ENCODE data around the gene CHST15.

The CHST15 gene, protein sequence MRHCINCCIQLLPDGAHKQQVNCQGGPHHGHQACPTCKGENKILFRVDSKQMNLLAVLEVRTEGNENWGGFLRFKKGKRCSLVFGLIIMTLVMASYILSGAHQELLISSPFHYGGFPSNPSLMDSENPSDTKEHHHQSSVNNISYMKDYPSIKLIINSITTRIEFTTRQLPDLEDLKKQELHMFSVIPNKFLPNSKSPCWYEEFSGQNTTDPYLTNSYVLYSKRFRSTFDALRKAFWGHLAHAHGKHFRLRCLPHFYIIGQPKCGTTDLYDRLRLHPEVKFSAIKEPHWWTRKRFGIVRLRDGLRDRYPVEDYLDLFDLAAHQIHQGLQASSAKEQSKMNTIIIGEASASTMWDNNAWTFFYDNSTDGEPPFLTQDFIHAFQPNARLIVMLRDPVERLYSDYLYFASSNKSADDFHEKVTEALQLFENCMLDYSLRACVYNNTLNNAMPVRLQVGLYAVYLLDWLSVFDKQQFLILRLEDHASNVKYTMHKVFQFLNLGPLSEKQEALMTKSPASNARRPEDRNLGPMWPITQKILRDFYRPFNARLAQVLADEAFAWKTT

DNA sequence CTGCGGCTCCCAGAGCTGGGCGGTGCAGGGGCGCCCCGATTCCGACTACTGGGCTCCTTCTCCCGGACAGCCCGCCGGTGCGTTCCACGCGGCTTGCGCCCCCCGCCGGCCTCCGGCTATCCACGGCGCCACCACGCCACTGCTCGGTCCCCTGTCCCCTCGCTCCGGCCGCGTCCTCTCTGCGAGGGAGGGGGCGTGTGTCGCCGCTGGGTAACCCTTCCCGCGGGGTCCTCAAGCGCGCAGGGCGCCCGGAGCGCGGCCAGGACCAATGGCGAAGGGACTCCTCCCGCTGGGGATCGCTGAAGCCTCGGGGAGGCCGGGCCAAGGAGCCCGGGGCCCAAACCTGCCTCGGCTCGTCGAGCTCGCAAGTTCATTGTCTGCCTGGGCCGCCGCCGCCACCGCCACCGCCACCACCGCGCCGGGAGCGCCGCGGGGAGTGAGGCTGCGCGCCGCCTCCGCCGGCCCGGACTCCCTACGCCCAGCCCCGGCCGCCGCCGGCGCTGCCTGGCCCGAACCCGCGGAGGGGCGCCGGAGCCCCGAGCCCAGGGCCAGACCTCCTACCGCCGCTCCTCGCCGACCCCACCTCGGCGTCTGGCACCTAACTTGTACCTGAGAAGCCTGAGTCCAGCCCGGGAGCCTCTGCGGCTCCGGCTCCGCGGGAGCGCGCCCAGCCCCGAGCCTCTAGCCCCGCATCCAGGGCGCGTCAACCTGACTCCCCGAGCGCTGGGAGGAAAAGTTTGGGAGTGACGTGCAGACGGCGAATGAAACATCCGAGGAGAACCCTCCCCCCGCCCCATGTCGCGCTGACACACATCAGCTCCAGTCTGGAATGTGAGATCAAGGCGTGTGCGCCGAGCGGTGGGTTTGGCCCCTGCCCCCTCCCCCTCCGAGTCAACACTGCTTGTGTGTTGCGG lies at the start of gene CHST15:
Gene CHST15 (minus strand): TSS at position 739 of the 914 bp plus-strand sequence. CDS start 47,386 bp downstream, outside the sequence.
- no peak for DNase-seq (ENCODE audit: low read depth in 2 of 2)

DNA sequence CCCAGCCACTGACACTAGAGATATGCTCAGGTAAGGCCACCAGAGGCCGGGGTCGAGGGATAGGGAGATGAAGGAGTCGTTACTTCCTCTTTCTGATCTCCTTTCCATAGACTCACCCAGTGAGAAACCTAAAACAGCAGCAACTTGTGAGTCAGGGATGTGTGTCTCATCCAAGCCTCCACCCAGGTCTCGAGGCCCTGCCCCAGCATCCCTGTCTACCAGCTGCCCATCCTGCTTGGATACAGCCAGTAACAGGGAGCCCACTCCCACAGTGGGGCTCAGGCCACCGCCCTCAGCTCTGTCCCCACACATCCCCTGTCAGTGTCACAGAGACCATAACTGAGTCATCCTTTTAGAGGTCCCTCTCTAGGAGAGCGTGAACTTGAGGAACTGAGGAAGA lies 49.6 kb upstream of the CHST15 start:
- DNase-seq (ENCODE audit: low read depth in 2 of 2) = no peak

DNA sequence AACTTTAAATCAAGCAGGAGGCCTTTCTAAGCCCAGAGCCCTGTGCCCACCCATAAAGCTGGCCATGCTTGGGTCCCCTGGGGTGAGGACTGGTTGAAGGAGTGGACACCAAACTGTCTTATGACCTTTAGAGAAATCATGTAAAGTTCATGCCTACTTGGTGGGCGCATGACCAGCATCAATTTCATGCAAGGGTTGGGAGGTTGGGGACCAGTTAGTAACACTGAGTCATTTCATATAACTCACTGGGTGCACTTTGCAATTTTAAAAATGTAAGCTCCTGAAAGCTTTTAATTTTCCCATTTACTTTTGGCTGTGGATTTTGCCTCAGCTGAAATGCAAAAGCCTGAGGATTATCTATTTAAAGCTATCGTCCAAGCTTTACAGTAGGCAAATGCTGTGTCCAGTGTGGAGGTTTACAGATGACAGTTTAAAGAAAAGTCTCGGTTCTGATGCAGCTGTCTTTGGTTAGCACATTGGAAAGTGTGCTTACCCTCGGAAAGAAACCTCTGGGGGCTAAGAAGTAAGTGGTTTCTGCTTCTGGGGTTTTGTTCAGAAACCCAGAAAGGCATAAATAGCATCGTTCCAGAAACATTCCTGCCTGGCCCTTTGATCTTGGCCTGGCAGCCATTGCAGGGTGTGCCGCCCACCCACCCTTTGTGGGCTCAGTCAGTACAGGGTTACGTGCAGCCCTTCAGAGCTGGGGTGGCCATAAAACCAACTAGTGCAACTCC lies 48.8 kb upstream of the CHST15 start:
- no peak for DNase-seq (ENCODE audit: low read depth in 2 of 2)

DNA sequence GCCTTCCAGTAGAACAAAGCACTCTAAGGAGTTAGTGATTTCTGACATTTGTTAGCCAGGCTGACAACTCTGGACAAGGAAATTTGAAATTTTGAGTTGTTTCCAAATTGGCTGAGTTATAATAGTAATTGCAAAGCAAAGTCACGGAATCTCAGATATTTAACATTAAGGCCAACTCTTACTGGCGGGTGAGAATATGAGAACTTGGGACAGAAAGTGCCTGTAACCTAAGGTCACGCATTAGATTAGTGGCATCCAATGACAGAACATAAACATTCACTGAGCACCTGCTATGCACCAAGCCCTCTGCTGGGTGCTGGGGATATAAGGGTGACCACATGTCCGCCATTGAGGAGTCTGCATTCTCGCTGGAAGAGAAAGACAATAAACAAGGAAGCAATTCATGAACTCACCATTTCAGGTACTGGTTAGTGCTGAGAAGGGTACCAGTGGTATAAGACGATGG lies 45.5 kb upstream of the CHST15 start:
- DNase-seq (ENCODE audit: low read depth in 2 of 2) = no peak

DNA sequence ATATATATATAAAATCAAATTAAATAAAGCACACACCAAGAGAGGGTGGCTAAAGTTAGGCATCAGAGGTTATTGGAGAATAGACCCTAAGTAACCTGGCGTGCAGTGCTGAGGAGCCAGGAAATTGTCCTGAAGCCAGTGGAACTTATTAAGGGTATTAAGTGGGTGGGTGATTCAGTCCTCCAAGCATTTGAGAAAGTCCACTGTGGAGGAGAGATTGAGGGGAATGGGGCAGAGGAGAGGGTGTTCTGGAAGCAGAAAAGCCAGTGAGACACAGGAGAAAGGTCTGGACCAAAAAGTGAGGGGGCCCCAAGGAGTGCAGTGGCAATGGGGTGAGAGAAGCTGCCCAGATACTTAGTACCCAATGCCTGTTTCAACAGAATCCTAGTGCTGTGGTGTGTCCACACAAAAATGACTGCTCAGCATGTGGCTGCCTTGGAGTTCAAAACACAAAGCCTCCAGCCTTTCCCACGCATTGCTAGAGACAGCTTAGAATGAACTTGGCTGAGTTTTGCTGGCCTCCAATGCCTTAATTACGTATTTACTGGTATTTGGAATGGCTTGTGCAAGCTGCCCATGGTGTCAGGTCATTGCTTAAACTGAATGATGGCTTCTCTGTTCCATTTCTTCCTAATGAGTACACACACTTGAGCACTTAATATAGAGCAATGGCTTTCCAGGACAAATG lies 44.9 kb upstream of the CHST15 start:
- no peak for DNase-seq (ENCODE audit: low read depth in 2 of 2)

DNA sequence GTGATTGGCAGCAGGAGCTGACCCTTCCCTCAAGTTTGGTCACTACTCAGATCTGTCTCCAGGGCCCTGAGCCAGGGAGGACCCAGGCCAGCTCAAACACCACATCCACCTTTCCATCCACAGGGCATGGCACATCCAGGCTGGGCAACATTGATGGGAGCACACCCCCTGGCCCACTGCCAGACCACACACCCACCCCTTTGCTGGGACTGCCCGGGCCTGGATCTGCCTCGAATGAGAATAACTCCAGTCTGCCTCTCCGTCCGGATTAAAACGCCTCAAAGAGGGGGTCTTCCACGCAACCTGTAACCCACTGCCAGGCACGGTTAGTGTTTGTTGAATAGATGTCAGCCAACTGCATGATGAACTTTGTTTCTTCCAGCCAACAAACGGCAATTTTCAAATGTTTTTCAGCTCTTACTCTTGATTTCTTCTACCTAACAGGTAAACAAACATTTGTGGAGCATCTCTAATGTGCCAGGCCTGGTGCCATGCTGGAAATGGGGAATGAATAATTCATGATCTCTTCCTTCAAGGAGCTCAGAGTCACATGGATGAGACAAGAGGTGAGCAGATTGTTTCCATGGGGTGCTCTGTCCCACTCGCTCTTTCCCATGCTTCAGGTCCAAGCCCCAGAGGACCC lies 41.0 kb upstream of the CHST15 start:
- DNase-seq (ENCODE audit: low read depth in 2 of 2) = no peak

DNA sequence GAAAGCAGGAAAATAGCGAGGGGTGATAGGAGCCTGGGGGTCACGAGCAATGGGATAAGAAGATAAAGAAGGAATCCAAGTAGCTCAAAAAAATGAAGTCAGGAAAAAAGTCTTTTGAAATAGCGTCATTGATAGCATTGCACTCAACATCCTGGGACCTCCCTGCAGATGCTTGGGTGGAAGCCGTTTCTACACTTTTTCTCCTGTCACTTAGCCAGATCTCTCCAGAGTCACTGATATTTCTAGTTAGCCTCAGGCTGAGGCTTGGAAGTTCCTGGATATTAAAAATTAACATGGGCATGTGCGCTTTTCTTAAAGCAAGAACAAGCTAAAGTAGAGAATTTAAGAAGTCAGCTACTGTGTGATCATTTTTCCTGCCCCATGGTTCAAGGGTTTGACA lies 39.5 kb upstream of the CHST15 start:
- no peak for DNase-seq (ENCODE audit: low read depth in 2 of 2)

DNA sequence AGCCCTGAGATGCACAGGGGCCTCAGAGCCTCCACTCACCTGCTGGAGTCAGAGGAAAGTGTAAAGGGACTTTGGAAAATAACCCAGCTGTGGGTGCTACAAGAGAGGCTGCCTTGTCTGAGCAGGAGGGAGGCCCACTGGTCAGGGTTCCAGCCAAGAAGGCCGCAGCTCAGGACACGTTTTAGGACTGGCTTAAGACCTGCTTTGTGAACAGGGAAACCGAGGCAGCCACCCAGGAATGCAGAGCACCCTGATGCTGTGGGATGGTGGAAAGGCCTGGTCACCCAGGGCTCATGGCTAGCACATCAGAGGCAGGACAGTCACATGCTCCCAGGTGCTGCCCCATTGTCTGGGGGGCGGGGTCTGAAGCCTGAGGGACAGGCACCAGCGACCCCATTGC lies 38.9 kb upstream of the CHST15 start:
- DNase-seq (ENCODE audit: low read depth in 2 of 2) = no peak

DNA sequence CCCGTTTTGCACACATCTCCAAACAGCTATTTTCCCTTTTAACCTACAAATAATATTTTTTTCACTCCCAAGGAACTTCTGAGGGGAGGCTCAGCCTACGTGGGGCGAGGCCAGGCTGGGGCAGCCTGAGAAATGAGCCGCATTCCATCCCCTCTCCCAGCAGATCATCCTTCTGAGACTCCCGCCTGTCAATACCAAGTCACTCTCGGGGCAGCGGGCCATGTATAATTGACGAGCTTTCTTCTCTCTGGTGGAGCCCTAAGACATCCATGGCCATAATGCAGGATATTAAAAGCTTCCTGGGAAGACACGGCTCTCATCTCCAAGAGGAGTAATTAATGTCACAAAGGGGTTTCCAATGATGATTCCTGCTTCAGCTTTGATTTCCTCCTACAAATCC lies 37.8 kb upstream of the CHST15 start:
- DNase-seq (ENCODE audit: low read depth in 2 of 2) = no peak

DNA sequence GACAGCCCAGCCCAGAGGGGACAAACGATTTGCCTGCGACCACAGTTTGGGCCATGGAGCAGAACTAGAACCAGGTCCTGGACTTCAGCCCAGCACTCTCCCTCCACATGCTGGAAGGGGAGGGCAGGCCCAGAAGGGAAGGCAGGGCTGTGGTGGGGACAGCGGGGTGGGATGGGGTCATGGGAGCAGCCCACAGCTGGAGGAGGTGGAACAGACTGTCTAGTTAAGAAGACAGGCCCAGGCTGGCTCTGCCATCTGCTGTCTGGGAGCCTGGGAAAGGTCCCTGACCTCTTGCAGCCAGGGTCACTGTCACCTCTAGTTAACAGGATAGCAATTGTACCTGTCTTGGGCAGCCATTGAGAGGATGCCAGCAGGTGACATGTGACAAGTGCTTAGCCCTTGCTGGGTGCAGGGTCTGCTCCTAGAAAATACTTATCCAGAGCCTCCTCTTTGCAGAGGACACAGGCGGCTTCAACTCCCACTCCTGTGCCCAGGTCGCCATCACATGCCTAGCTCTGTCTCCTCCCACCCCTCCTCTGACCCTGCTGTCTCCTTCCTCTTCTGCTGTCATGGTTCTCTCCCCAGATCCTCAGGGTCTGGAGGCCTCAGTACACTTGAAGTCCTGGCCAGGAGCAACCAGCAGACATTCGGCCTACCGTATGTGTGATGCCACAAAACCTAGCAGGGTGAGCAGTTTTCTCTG lies 37.0 kb upstream of the CHST15 start:
- DNase-seq (ENCODE audit: low read depth in 2 of 2) = no peak

DNA sequence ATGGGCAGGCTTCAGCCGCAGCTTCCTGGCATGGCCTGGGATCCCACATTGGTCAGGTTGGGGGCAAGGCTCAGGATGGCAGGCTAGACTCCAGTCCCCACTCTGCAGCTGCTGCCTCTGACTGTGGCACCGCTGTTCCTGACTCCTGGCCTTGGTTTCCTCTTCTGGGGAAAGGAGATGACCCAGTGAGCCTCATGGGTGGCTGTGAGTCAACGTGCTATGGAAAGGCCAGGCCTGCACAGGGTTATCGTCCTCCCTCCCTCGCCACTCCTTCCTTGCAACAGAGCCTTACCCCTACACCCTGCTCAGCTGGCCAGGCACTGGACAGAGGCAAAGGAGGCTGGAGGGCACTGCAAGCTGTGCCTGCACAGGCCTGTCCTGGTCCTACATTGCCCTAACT lies 36.1 kb upstream of the CHST15 start:
- DNase-seq (ENCODE audit: low read depth in 2 of 2) = no peak

DNA sequence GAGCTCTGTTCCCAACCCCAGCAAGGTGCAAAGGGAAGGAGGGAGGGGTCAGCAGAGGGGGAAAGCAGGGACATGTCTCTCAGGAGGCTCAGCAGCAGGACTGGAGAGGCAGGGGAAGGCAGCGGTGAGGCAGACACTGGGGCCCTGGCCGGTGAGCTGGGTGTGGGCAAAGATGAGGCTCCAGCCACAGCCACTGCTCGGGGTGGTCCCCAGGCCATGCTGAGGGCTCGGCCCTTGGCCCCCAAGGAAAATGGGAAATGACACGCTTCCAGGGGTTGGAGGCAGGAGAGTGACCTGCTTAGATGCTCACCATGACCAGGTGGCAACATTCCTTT lies 35.4 kb upstream of the CHST15 start:
- DNase-seq (ENCODE audit: low read depth in 2 of 2) = no peak

DNA sequence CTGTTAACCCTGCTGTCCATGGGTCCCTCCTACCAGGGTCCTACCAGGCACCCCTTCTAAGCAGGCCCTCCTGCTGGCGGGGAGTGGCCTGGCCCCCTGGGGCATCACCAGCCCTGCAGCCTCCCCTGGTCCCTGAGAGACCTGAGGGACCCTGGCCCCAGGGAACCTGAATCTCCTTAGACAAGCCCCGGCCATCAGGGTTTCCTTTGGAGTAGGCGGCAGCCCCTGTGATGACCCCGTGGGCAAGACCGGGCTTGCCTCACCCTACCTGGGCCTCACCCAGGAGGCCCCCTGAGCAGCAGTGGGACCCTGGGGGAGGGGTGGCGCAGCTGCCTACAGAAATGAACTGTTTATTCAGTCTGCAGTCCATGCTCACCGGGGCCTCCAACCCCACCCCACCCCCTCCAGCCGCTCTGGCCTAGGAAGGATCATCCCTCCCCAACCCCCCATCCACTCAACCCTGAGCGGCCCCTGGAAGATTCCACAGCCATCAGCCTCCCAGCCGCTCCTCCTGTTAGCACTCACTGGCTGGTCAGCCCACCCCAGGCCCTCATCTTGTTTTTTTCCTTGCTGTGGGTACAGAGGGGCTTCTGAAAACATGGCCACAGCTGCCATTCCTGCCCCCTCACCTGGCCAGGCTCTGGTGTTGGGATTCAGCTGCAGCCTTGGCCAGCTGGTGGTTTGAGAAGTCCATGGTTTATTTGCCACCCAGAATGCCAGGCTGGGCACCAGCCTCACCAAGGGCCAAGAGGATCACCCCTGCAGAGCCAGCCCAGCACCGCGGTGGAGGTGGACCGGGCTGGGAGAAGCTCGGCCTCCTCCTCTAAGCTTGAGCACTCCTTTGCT lies 34.8 kb upstream of the CHST15 start:
- no peak for DNase-seq (ENCODE audit: low read depth in 2 of 2)

DNA sequence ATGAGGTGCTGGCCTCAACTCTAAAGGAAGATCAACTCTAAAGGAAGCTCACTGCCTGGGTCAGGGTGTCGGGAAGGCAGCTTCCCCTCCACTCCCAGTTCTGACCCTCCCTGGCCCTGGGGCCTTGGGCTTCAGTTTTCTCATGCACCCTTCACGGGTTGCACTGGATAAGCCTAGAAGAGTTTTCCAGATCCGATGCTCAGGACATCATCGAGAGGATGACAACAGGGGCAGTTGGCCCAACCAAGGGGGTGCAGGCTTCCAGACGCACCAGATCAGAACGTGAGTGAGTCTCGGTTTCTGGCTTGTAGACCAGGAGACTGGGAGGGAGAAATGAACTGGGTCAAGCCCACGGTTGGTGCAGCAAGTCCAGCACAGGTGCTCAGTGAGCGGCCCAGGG lies 34.2 kb upstream of the CHST15 start:
- no peak for DNase-seq (ENCODE audit: low read depth in 2 of 2)

DNA sequence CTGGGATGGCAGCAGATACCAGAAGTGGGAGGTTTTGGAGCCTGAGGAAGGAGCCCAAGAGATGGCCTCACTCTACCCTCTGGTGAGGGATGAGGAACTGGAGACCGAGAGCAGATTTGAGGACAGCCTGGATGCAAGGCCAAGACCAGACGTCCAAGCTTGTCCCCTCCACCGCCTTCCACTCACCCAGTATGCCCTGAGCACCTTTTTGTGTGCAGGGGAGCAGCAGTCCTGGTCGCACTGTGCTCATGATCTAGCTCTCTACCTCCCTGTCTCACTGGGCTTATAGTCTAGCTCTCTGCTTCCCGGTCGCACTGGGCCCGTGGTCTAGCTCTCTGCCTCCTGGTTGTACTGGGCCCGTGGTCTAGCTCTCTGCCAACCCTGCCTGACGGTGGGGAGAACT lies 33.6 kb upstream of the CHST15 start:
- no peak for DNase-seq (ENCODE audit: low read depth in 2 of 2)

DNA sequence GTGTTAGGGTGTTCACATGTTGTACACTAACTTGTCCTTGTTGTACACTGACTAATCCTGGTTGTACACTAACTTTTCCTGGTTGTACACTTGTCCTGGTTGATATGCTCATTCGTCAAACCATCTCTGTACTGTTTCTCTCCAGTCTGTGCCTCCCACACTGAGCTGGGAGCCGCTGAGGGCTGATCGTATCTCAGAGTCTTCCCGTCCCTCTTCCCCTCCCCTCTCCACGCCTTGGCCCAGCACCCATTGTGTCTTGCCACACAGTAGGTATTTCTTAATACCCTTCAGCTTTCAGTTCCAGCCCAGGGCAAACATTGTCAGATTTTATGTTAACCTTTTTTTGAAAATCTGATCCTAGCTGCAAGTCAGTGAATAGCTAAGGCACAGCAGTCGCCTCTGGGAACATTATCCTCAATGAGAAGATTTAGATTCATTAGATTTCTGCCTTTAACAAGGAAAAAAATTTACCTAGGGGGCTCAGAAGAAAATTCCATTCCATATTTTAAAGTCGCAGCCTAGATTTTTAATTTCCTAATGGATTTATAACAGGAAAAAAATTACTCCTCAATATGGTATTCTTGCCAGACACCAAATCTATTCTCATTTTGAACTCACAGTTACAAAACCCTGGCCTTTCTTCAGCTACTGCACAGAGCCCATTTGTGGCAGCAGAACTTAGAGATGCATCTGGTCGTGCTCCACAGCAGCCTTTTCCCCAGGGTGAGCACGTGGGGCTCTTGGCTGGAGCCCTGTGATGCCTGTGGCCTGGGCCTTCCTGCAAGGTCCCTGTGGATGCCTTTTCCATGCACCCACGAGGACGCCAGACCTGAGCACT lies 33.0 kb upstream of the CHST15 start:
- DNase-seq (ENCODE audit: low read depth in 2 of 2) = no peak

DNA sequence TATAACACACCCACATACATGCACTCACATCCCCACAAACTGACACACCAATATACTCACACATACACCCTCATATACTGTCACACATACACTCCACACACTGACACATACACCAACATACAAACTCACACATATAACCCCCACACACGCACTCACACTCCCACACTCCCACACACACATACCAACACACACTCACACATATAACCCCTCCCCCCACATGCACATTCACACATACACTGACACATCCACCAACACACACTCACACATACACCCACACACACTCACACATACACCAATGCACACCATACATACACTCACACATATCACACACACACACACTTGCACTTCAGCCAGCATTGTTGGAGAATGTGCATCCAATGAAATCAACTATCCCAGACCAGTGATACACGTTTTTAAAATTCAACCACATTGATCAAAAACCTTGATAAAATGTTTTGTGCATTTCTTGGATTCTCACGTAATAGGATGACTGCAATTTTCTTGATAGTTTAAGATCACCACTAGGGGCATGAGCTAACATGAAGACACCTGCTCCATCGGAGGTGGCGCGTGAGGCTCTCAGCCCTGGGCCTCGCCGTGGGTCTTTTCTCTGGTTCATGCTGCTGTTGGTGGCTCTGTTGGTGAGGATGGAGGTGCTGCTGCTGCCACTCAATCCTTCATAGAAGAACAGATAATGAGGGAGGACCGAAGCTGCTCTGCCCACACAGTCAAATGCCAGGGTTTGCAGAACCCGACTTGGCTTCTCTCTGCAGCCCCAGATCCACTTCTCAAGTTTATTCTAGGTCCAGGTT lies 32.1 kb upstream of the CHST15 start:
- no peak for DNase-seq (ENCODE audit: low read depth in 2 of 2)

All from stimulated activated CD8-positive, alpha-beta memory T cell treated with anti-CD3 and anti-CD28 coated beads, Interleukin-15, amount 100 ng/mL, for 4 hours (primary cell).